HK-2 (cell line): ENCODE data around the gene MAL.

Experiments used
- DNase-seq: peaks from one replicate; pipeline ENCODE4 v3.0.0-alpha.2; 2018; ENCODE audit not compliant: unreplicated experiment

MAL gene

DNA sequence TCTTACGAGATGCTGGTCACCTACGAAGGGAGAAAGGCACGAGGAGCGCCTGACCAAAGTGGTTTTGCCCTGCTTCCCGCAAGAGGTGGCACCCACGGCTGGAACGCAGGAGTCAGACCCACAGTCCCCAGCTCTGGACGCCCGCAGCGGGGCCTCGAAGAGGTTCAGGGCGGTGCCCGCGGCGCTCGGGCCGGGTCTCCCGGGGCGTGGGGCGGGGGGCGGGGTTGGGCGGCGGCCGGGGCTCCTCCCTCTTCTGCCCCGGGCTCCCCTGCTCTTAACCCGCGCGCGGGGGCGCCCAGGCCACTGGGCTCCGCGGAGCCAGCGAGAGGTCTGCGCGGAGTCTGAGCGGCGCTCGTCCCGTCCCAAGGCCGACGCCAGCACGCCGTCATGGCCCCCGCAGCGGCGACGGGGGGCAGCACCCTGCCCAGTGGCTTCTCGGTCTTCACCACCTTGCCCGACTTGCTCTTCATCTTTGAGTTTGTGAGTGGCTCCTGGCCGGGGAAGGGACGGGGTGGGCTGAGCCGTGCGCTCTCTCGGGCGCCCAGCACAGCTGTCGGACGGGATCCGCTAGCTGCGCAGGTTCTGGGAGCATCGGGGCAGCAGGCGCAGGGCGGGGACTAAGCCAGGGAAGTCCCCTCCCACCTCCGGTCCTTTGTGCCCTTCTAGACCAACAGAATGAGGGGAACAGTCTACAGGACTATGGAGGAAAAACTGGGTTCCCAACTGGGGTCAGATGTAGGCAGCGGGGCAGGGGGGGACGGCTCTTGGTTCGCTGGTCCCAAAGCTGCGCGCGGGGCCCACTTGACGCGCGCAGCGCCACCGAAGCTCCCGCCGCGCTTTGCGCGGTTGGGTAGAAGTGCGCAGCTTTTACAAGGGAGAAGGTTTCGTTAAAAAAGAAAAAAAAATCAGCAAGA, at the start of gene MAL:
Gene MAL, plus strand, starts transcription at position 303 of the 914 bp plus-strand sequence. Its CDS starts 85 bp downstream, at position 388.
- peak; percentile 35 for DNase-seq

- DNase-seq, result no peak
These were observed 47.7 kb upstream of the MAL start for GRCh38 chr2:94977826-94978225.

GRCh38 chr2:94978917-94979316, 46.6 kb upstream of the MAL start:
- DNase-seq, result no peak

DNA sequence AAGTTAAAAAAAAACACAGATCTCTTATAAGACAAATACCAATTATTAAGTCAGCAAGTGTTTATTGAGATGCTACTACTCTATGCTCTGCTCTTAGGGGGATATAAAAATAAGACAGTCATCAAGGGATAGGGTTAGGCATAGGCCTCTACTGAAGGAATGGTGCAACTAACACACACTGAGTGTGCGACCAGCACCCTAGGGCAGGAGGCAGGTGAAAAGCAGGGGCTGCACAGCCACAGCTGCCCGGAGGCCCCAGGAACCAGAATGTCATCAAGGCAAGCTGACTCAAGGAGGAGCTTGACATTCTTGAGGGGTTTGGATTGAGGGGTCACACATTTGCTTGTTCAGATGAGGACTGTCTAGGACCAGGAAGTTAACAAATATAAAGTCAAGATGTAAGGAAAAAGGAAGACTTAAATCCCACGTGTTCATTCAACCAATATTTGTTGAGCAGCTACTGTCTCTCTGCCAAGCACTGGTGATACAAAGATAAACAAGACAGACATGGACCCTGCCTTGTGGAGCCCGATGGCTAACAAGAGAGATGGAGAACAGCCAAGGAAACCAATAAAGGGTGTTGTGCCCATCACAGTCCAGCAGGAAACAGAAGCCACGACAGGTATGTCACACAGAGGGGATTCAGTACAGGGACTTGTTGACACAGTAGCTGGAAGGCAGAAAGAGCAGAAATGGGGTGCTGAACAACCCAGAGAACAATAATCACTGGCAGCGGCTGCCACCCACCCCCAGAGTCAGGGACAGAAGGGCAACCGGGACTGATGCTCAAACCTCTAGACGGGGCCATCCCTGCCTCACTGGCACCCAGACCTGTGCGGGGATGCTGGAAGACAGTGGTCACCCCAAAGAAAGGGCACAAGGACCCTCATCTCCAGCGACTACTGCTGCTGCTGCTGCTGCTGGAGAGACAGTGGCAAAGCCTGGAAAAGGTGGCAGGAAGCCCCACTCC, 45.8 kb upstream of the MAL start:
- no peak for DNase-seq

- DNase-seq, result no peak
These were observed 45.1 kb upstream of the MAL start for GRCh38 chr2:94980406-94980805.

DNA sequence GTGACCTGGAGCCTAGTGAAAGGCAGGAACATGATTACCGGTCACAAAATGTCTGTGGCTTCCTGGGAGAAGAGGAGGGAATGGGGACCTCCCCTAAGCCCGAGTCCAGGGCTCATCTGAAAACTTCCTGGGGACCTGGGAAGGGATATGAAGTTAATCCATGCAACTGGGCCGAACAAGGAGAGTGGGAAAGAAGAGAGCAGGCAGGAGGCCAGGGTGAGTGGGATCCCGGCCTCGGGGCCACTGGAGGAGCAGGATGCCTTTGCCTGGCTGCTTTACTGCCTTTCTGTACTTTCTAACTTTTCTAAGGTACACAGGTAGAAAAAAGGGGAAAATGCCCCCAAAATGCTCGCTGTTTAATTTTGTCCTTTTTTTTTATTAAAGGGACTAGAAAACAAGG, 43.4 kb upstream of the MAL start:
- DNase-seq, result no peak

- DNase-seq, result peak; percentile 64
These were observed 42.8 kb upstream of the MAL start for GRCh38 chr2:94982675-94983074.

DNA sequence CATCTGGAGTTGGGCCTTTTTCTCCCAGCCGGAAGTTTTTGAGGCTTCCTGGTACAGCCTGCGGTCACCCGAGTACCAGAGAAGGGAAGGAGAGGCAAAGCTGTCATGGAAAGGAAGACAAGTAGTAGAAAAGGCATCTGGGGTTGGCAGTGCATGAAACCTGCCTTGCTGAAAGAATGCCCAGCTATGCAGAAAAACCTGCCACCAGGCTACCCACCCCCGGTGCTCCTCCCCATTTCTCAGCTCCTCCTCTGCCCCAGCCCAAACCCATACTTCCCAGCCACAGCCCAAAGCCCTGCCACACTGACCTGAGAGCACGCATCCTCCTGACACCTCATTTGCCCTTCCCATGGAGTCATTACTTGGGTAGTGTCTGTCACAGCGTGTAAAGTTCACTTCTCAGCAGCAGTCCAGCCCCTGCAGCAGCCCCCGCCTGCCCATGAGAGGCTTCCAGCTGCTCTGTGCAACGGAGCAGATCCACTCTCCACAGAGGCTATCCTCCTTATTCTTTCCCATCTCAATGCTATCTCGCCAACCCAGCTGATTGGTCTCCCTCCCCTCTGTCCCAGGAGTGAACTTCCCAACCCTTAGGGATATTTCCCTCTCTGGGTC, 40.4 kb upstream of the MAL start:
- DNase-seq, result no peak

DNA sequence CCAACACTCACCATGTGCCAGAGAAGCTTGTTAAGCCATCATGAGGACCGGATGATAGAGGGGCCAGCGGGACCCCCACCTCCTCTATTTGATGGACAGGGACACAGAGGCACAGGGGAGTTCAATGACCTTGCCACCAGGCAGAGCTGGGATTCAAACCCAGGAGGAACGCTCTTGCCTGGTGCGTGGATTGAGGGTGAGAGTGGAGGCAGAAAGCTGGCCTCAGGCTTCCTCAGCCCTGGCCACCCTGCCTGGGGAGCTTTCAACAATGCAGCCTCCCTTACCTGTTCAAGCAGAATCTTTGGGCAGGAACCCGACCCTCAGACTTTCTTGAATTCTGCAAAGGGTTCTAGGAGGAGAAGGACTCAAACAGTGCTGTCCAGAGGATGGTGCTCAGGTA, 39.9 kb upstream of the MAL start:
- DNase-seq, result no peak

GRCh38 chr2:94986392-94986963, 39.0 kb upstream of the MAL start:
- peak; percentile 37 for DNase-seq

- no peak for DNase-seq
These were observed 38.2 kb upstream of the MAL start for GRCh38 chr2:94987074-94988020.

GRCh38 chr2:94990956-94991355, 34.6 kb upstream of the MAL start:
- DNase-seq, result no peak

DNA sequence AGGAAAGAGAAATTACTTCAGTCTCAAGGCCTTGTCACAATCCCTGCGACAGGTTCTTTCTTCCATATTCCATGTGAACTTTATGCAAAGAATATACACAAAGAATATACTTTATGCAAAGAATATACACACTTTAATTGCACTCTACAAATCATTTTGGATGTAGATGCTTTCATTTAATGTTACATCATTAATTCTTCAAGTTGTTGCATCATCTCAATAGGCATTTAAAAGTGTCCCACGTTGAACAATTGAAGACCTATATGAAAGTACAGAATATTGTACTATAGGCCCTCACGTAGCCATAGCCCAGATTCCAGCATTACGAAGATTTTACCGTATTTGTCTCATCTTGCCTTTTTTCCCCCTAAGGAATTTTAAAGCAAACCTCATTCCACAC, 33.1 kb upstream of the MAL start:
- DNase-seq, result no peak

DNA sequence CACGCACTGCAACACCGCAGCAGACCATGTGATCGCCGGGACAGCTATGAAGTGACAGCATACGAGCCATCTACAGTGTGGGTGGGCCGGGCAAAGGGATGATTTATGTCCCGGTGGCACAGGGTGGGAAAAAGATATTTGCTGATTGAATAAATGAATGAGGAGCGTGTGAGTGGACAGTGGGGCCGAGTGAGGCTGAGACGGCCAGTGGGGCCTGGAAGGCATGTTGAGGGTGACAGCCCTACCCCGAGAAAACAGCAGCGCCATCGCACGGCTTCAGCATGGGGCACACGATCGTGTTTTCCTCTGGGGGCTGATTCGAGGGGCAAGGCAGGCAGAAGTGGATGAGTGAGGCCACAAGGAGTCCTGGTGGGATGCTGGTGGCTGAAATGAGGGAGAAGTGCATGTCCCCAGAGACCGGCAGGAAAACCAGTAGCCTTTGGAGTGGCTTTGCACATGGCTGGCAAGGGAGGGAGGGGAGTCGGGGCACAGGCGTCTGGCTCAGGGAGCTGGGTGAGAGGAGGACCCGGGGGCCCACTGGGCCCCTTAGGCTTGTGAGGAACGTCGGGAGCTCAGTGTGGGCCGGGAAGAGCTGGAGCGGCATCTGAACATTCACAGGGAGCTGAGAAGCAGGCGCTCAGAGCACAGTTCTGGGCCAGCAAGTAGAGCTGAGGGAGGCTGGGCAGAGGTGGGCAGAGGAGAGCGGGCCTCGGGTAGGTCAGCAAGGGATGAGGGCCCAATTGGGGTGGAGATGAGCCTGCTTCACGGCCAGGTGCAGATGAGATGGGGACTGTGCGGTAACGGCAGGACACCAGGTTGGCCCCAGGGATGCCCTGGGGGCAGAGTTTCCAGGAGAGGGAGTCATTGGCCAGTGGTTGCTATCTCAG, 32.1 kb upstream of the MAL start:
- DNase-seq, result no peak

- DNase-seq, result no peak
These were observed 31.2 kb upstream of the MAL start for GRCh38 chr2:94994063-94994913.

GRCh38 chr2:94994914-94995552, 30.5 kb upstream of the MAL start:
- no peak for DNase-seq

- DNase-seq, result no peak
These were observed 29.8 kb upstream of the MAL start for GRCh38 chr2:94995553-94996304.
